Measurements from ENCODE around the gene IQCK. TPM values are rescaled to one million over a fixed set of nuclear protein-coding genes. Genes with fewer than 3 reads are reported as not detected.
"Not testable (repeated sequence)": the region's sequence is repeated elsewhere in the genome, so short reads cannot be mapped to it uniquely, and the experiment has no call there.

IQCK gene
- total and polyA plus RNA-seq, 2 donors (not counting 1 experiment from before 2014, with no cell fraction given) = 4.6 to 9.9 TPM

DNA sequence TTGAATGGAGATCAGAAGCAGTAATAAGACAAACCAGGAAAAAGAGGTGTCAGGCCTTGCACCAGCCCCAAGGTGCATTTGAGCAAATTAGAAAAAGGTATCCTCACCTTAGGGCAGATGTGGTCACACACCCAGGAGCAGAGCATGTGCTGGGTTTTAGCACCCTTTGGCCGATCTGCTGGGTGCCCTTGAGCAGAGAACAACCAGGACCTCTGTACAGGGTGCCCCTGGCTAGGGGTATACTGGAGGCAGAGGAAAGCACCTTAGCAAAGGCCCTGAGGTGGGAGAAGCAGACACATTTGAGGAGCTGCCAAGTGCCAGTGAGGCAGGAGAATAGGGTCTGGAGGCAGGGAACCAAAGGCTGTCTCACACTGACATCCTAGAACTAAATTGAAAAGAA is 67.0 kb downstream of the IQCK start:
- no peaks in the 10 kb centered on the region for H3K36me3 ChIP-seq (ENCODE audit: control insufficient read depth, insufficient read depth, low read length)
- TF ChIP-seq EZH2 (IDR thresholded peaks at IDR 0.05; ENCODE audit: low read length, missing control alignments) = no peak
- TF ChIP-seq, protein P1, sequence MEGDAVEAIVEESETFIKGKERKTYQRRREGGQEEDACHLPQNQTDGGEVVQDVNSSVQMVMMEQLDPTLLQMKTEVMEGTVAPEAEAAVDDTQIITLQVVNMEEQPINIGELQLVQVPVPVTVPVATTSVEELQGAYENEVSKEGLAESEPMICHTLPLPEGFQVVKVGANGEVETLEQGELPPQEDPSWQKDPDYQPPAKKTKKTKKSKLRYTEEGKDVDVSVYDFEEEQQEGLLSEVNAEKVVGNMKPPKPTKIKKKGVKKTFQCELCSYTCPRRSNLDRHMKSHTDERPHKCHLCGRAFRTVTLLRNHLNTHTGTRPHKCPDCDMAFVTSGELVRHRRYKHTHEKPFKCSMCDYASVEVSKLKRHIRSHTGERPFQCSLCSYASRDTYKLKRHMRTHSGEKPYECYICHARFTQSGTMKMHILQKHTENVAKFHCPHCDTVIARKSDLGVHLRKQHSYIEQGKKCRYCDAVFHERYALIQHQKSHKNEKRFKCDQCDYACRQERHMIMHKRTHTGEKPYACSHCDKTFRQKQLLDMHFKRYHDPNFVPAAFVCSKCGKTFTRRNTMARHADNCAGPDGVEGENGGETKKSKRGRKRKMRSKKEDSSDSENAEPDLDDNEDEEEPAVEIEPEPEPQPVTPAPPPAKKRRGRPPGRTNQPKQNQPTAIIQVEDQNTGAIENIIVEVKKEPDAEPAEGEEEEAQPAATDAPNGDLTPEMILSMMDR (conservative IDR thresholded peaks at IDR 0.05 in 1 of 2, IDR thresholded peaks at IDR 0.05 in 1 of 2; ENCODE audit: low read depth in 1 of 2, low read length in 2 of 2) = no peak
- H3K4me2 ChIP-seq (ENCODE audit: extremely low read depth, insufficient read depth, low read length) = no peak overlapping the region

DNA sequence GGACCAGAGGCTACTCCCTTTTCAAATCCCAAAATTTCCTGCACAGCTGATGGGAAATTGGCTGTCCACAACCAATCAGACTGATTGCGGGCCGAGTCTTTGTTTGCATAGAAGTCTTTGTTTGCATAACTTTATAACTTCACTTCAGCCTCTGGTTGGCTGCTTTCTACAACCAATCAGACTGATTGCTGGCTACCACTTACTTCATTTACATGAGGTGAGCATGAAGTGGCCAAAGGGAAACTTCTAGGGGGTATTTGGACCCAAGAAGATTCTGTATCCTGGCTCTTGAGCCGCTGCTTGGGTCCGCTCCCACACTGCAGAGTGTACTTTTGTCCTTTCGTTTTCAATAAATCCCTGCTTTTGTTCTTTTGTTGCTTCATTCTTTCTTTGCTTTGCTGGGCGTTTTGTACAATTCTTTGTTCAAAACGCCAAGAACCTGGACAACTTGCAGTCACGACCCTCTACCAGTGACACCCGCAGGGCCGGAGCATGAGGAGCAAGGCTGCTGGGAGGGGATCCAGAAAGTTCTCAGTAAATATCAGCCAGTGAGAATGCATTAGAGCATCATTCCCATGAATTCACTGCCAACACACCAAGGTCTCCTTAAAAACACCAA is 67.5 kb downstream of the IQCK start:
- Histone ChIP-seq H3K9me3 (ENCODE audit: control insufficient read depth, insufficient read depth, low read depth, low read length) (no peaks in the 10 kb centered on the region), H3K4me3 (replicated peaks in 1 of 4; ENCODE audit: control extremely low read depth in 1 of 4, insufficient read depth in 1 of 4, low read depth in 3 of 4, low read length in 4 of 4) (peak overlapping the region in 1 of 4 experiments; percentile 20), H3K9ac (ENCODE audit: insufficient read depth, low read length) (no peak overlapping the region), H3K27me3 (ENCODE audit: control insufficient read depth, insufficient read depth, low read length) (no peaks in the 10 kb centered on the region), H3K27ac (ENCODE audit: insufficient read depth, low read length) (no peak overlapping the region), H4K20me1 (ENCODE audit: control insufficient read depth, extremely low read depth, insufficient read depth, low read length) (no peaks in the 10 kb centered on the region), H3K4me1 (ENCODE audit: control insufficient read depth, extremely low read depth, insufficient read depth, low read length) (no peaks in the 10 kb centered on the region), H3K36me3 (ENCODE audit: control insufficient read depth, insufficient read depth, low read length) (no peaks in the 10 kb centered on the region), H3K4me2 (ENCODE audit: extremely low read depth, insufficient read depth, low read length) (peak overlapping the region; percentile 59), H2AFZ (ENCODE audit: low read length) (no peak overlapping the region), H3K79me2 (ENCODE audit: control insufficient read depth, insufficient read depth, low read length) (no peaks in the 10 kb centered on the region)
- DNase-seq (ENCODE audit: low read depth in 2 of 2) = peak in 1 of 2 donors; percentile 25
- no peak for TF ChIP-seq EZH2 (IDR thresholded peaks at IDR 0.05; ENCODE audit: low read length, missing control alignments)
- TF ChIP-seq, protein P1 (conservative IDR thresholded peaks at IDR 0.05 in 1 of 2, IDR thresholded peaks at IDR 0.05 in 1 of 2; ENCODE audit: low read depth in 1 of 2, low read length in 2 of 2) = no peak

More for the DNA sequence above, 67.0 kb downstream of the IQCK start:
- Histone ChIP-seq H3K9ac (ENCODE audit: insufficient read depth, low read length) (no peak overlapping the region), H3K4me3 (replicated peaks in 1 of 4; ENCODE audit: control extremely low read depth in 1 of 4, insufficient read depth in 1 of 4, low read depth in 3 of 4, low read length in 4 of 4) (no peak overlapping the region), H3K79me2 (ENCODE audit: control insufficient read depth, insufficient read depth, low read length) (no peaks in the 10 kb centered on the region), H3K27ac (ENCODE audit: insufficient read depth, low read length) (no peak overlapping the region), H3K9me3 (ENCODE audit: control insufficient read depth, insufficient read depth, low read depth, low read length) (no peaks in the 10 kb centered on the region), H3K27me3 (ENCODE audit: control insufficient read depth, insufficient read depth, low read length) (no peaks in the 10 kb centered on the region), H4K20me1 (ENCODE audit: control insufficient read depth, extremely low read depth, insufficient read depth, low read length) (no peaks in the 10 kb centered on the region), H3K4me1 (ENCODE audit: control insufficient read depth, extremely low read depth, insufficient read depth, low read length) (no peaks in the 10 kb centered on the region), H2AFZ (ENCODE audit: low read length) (no peak overlapping the region)
- no peak for DNase-seq (ENCODE audit: low read depth in 2 of 2)

DNA sequence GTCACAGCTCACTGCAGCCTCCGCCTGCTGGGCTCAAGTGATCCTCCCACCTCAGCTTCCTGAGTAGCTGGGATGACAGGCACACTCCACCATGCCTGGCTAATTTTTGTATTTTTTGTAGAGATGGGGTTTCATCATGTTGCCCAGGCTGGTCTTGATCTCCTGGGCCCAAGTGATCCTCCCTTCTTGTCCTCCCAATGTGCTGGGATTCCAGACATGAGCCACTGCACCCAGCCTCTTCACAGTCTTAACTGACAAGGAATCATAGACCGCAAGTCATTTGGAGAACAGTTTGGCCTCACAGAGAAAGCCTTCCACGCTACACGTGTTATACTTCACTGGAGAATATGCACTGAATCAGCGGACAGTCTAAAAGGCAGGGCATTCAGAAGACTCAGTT is 83.3 kb downstream of the IQCK start:
- not testable (repeated sequence) for H3K27me3 ChIP-seq (ENCODE audit: control insufficient read depth, insufficient read depth, low read length); H4K20me1 ChIP-seq (ENCODE audit: control insufficient read depth, extremely low read depth, insufficient read depth, low read length); H3K9ac ChIP-seq (ENCODE audit: insufficient read depth, low read length); H3K9me3 ChIP-seq (ENCODE audit: control insufficient read depth, insufficient read depth, low read depth, low read length); H3K4me3 ChIP-seq (replicated peaks in 1 of 4; ENCODE audit: control extremely low read depth in 1 of 4, insufficient read depth in 1 of 4, low read depth in 3 of 4, low read length in 4 of 4); H3K4me2 ChIP-seq (ENCODE audit: extremely low read depth, insufficient read depth, low read length); H3K36me3 ChIP-seq (ENCODE audit: control insufficient read depth, insufficient read depth, low read length); H3K4me1 ChIP-seq (ENCODE audit: control insufficient read depth, extremely low read depth, insufficient read depth, low read length); DNase-seq (ENCODE audit: low read depth in 2 of 2); H3K79me2 ChIP-seq (ENCODE audit: control insufficient read depth, insufficient read depth, low read length); H2AFZ ChIP-seq (ENCODE audit: low read length); H3K27ac ChIP-seq (ENCODE audit: insufficient read depth, low read length)

DNA sequence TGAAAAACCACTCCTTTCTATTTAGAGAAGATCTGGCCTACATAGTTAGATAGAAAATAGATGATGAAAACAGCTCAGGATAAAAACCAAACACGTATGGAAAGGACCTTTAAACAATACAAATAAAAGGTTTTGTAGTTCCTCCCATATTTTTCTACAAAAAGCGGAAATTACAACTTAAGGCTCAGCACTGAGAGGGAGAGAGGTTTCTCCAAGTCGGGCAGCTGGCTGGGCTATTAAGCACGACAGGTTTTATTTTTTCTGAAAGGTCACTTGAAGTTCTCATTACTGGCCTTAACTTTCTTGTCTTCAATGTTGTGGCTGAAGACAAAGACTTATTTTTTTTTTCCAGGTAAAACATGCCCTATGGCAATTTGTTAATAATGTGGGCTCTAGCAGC is 83.8 kb downstream of the IQCK start:
- not testable (repeated sequence) for H3K79me2 ChIP-seq (ENCODE audit: control insufficient read depth, insufficient read depth, low read length); H3K4me2 ChIP-seq (ENCODE audit: extremely low read depth, insufficient read depth, low read length); DNase-seq (ENCODE audit: low read depth in 2 of 2); H3K36me3 ChIP-seq (ENCODE audit: control insufficient read depth, insufficient read depth, low read length); H3K27ac ChIP-seq (ENCODE audit: insufficient read depth, low read length); H3K4me3 ChIP-seq (replicated peaks in 1 of 4; ENCODE audit: control extremely low read depth in 1 of 4, insufficient read depth in 1 of 4, low read depth in 3 of 4, low read length in 4 of 4); H3K9me3 ChIP-seq (ENCODE audit: control insufficient read depth, insufficient read depth, low read depth, low read length); H3K9ac ChIP-seq (ENCODE audit: insufficient read depth, low read length); H3K27me3 ChIP-seq (ENCODE audit: control insufficient read depth, insufficient read depth, low read length); H4K20me1 ChIP-seq (ENCODE audit: control insufficient read depth, extremely low read depth, insufficient read depth, low read length); H3K4me1 ChIP-seq (ENCODE audit: control insufficient read depth, extremely low read depth, insufficient read depth, low read length); H2AFZ ChIP-seq (ENCODE audit: low read length)

Data from fibroblast of lung (primary cell).